Activated T-cell treated with anti-CD3 and anti-CD28 coated beads, Interleukin-2, amount 50 U/mL, for 4 hours (primary cell): Measurements from ENCODE around the gene ATF7IP2. TPM values are rescaled to one million over a fixed set of nuclear protein-coding genes. Genes with fewer than 3 reads are reported as not detected.
"Not testable (repeated sequence)": the region's sequence is repeated elsewhere in the genome, so short reads cannot be mapped to it uniquely, and the experiment has no call there.

Source experiments
- ATAC-seq, 2 donors: fragments of 200-7000 bp; cut with Tn5 transposase; one replicate each; pipeline ENCODE4 v1.10.0; 2021
- DNase-seq: peaks from one replicate; pipeline ENCODE4 v3.0.0-alpha.2; 2020
- H3K27me3 Mint-ChIP-seq: one replicate; pipeline ENCODE4 v1.8.0; 2021; ENCODE audit warnings: low read depth, mixed read lengths
- H3K36me3 Mint-ChIP-seq: one replicate; pipeline ENCODE4 v1.8.0; 2022; ENCODE audit warnings: mixed read lengths; ENCODE audit not compliant: insufficient read depth
- H3K4me1 Mint-ChIP-seq: one replicate; pipeline ENCODE4 v1.8.0; 2021; ENCODE audit warnings: low read depth, mixed read lengths
- H3K4me3 Mint-ChIP-seq: one replicate; pipeline ENCODE4 v1.8.0; 2021; ENCODE audit warnings: mild to moderate bottlenecking, moderate library complexity, mixed read lengths
- H3K9me3 Mint-ChIP-seq: one replicate; pipeline ENCODE4 v1.8.0; 2021; ENCODE audit warnings: mixed read lengths
- total RNA-seq, 3 donors: library from RNA; stranded (reverse); gene quantifications; one replicate each; pipeline ENCODE4 v1.2.1, GENCODE V29; 2021

The ATF7IP2 gene
- total RNA-seq, 3 donors from 2014 or later = 11.3 to 16.2 (median 11.7) TPM

- not testable (repeated sequence) for H3K27me3 Mint-ChIP-seq, ATAC-seq, H3K36me3 Mint-ChIP-seq, H3K9me3 Mint-ChIP-seq, H3K4me3 Mint-ChIP-seq, DNase-seq
- H3K4me1 Mint-ChIP-seq = peaks cover 13% of the 10 kb centered on the region
These were observed 23.0 kb upstream of the ATF7IP2 start for GRCh38 chr16:10362864-10363197.

GRCh38 chr16:10366619-10367018 lies 19.2 kb upstream of the ATF7IP2 start:
- H3K27me3 Mint-ChIP-seq, H3K9me3 Mint-ChIP-seq, ATAC-seq, H3K36me3 Mint-ChIP-seq, DNase-seq, H3K4me3 Mint-ChIP-seq: not testable (repeated sequence)
- H3K4me1 Mint-ChIP-seq = peaks cover 12% of the 10 kb centered on the region

DNA sequence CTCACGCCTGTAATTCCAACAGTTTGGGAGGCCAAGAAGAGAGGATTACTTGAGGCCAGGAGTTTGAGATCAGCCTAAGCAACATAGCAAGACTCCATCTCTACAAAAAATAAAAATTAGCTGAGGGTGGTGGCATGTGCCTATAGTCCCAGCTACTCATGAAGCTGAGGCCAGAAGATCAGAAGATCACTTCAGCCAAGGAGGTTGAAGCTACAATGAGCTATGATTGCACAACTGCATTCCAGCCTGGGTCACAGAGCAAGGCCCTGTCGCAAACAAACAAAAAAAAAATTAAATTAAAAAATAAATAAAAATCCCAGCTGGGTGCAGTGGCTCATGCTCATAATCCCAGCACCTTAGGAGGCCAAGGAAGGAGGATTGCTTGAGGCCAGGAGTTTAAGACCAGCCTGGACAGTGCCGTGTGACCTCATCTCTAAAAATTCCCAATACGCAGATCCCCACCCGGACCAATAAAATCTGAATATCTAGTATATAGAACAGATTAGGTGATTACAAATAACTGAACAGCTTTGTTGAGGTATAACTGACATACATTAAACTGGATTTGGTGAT lies 18.2 kb upstream of the ATF7IP2 start:
- no peak for DNase-seq
- peaks cover 6% of the 10 kb centered on the region for H3K9me3 Mint-ChIP-seq
- H3K36me3 Mint-ChIP-seq = no peaks in the 10 kb centered on the region
- no peak for ATAC-seq
- H3K27me3 Mint-ChIP-seq = no peaks in the 10 kb centered on the region
- peaks cover 4% of the 10 kb centered on the region for H3K4me1 Mint-ChIP-seq
- no peak overlapping the region for H3K4me3 Mint-ChIP-seq

- H3K27me3 Mint-ChIP-seq = no peaks in the 10 kb centered on the region
- no peaks in the 10 kb centered on the region for H3K36me3 Mint-ChIP-seq
- peaks cover 12% of the 10 kb centered on the region for H3K9me3 Mint-ChIP-seq
- DNase-seq (no peak), ATAC-seq (no peak)
- no peaks in the 10 kb centered on the region for H3K4me1 Mint-ChIP-seq
- H3K4me3 Mint-ChIP-seq = no peak overlapping the region
These were observed 16.8 kb upstream of the ATF7IP2 start for GRCh38 chr16:10368969-10369551.

- DNase-seq (no peak), ATAC-seq (no peak)
- Mint-ChIP-seq H3K4me1 (no peaks in the 10 kb centered on the region), H3K9me3 (peaks cover 17% of the 10 kb centered on the region), H3K36me3 (no peaks in the 10 kb centered on the region), H3K27me3 (no peaks in the 10 kb centered on the region), H3K4me3 (no peak overlapping the region)
These were observed 15.7 kb upstream of the ATF7IP2 start for GRCh38 chr16:10370096-10370726.

- DNase-seq (no peak), ATAC-seq (no peak)
- Mint-ChIP-seq H3K27me3 (no peaks in the 10 kb centered on the region), H3K4me3 (no peak overlapping the region), H3K9me3 (peaks cover 22% of the 10 kb centered on the region), H3K36me3 (no peaks in the 10 kb centered on the region), H3K4me1 (no peaks in the 10 kb centered on the region)
These were observed 14.3 kb upstream of the ATF7IP2 start for GRCh38 chr16:10371592-10371991.

- ATAC-seq (no peak), DNase-seq (no peak)
- peaks cover 22% of the 10 kb centered on the region for H3K9me3 Mint-ChIP-seq
- H3K4me1 Mint-ChIP-seq = no peaks in the 10 kb centered on the region
- no peak overlapping the region for H3K4me3 Mint-ChIP-seq
- H3K27me3 Mint-ChIP-seq = no peaks in the 10 kb centered on the region
- H3K36me3 Mint-ChIP-seq = no peaks in the 10 kb centered on the region
These were observed 12.3 kb upstream of the ATF7IP2 start for GRCh38 chr16:10373556-10373955.

GRCh38 chr16:10376229-10376628 lies 9.6 kb upstream of the ATF7IP2 start:
- DNase-seq (no peak), ATAC-seq (no peak)
- peaks cover 2% of the 10 kb centered on the region for H3K4me1 Mint-ChIP-seq
- H3K9me3 Mint-ChIP-seq = peaks cover 16% of the 10 kb centered on the region
- no peaks in the 10 kb centered on the region for H3K36me3 Mint-ChIP-seq
- H3K4me3 Mint-ChIP-seq = no peak overlapping the region
- H3K27me3 Mint-ChIP-seq = no peaks in the 10 kb centered on the region

DNA sequence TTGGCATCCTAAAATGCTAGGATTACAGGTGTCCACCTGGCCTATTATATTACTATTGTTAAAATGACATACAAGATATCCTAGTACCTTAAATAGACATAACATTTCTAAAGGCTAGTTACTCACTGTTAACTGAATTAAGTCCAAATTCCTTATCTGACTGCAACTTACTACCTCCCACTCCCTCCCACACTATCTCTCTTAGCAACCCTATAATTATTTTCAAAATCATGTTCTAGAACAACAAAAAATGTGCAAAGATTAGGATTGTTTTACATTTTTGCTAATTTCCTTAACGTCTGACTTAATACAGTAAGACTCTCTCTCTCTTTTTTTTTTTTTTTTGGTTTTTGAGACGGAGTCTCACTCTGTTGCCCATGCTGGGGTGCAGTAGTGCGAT lies 2.2 kb upstream of the ATF7IP2 start:
- H3K4me3 Mint-ChIP-seq = no peak overlapping the region
- peaks cover 25% of the 10 kb centered on the region for H3K4me1 Mint-ChIP-seq
- DNase-seq = no peak
- ATAC-seq = no peak
- H3K9me3 Mint-ChIP-seq = no peaks in the 10 kb centered on the region
- H3K36me3 Mint-ChIP-seq = peaks cover 10% of the 10 kb centered on the region
- H3K27me3 Mint-ChIP-seq = no peaks in the 10 kb centered on the region

DNA sequence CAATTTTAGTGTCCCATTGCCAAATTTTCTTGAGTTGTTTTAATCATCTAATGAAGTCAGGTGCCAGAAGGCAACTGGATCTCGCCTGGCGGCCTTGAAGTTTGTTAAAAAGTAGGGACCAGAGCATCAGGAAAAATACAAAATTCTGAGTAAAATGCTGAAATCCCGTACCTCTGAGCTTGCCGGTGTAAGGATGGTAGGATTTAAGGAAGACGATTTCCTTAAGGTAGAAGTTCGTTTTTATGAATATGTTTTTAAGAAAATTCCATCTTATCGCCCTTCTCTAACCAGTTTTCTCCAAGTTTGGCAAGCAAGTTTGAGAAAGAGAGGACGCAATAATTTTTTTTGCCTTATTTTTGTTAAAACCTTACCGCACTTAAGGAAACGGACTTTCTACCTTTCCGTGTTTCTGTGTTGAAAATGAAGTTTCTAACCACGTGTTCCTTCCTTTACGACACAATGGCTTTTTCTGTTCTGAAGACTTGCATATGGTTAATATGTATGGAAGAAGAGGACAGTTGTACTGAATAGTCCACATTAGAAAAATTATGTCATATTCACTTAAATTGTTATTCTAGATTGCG lies 748 bp downstream of the ATF7IP2 start:
- Mint-ChIP-seq H3K4me1 (peaks cover 41% of the 10 kb centered on the region), H3K36me3 (peaks cover 14% of the 10 kb centered on the region), H3K27me3 (no peaks in the 10 kb centered on the region), H3K4me3 (peak overlapping the region; percentile 95), H3K9me3 (no peaks in the 10 kb centered on the region)
- DNase-seq (no peak), ATAC-seq (no peak)

DNA sequence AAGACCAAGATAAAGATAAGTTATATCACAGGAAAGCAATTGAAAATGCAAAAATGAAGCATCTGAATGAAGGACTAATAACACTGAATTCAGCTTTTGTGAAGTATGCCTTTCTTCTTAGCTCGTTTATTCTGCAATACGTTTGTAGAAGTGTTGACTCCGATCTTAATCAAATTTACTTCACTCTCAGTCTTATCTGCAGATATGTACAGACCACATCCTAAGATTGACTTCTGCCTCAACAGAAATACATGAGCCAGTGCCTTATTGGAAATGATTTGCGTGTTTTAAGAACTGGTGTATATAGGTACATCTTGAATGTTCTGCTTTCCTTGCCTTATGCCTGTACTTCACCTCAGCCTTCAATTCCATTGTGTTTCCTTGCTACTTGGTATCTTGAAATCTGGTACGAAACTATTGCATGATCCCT lies 1.3 kb downstream of the ATF7IP2 start:
- H3K9me3 Mint-ChIP-seq = no peaks in the 10 kb centered on the region
- no peak for DNase-seq
- peak overlapping the region; percentile 95 for H3K4me3 Mint-ChIP-seq
- peaks cover 14% of the 10 kb centered on the region for H3K36me3 Mint-ChIP-seq
- H3K4me1 Mint-ChIP-seq = peaks cover 41% of the 10 kb centered on the region
- no peaks in the 10 kb centered on the region for H3K27me3 Mint-ChIP-seq
- no peak for ATAC-seq

DNA sequence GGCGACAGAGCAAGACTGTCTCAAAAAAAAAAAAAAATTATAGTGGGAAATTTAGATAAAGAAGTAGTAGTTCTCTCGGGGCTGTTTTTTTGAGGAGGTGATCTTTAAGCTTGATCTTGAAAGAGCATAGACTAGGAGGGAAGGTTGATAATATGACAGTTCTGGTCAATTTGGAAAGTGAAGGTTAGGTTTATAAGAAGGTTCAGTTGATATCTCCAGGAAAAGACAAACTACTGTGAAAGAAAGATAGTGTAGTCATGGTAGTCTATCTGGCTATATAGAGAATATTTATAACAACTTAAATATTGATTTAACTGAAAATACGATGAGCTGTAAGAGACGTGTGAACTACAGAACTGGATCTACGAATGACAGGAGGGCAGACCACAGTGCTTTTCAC lies 3.1 kb downstream of the ATF7IP2 start:
- Mint-ChIP-seq H3K27me3 (no peaks in the 10 kb centered on the region), H3K36me3 (peaks cover 20% of the 10 kb centered on the region), H3K4me1 (peaks cover 43% of the 10 kb centered on the region), H3K4me3 (no peak overlapping the region), H3K9me3 (no peaks in the 10 kb centered on the region)
- ATAC-seq (no peak), DNase-seq (no peak)

DNA sequence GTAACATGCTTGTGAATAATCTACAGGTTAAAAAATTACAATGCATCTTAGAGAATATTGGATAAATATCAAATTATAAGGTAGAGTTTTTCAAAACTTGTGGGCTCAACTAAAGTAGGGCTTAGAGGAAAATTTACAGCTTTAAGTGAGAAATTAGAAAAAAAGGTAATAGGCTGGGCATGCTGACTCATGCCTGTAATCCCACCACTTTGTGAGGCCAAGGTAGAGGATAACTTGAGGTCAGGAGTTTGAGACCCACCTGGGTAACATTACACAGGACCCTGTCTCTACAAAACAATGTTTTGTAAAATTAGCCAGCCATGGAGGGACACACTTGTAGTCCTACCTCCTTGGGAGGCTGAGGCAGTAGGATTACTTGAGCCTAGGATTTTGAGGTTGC lies 4.5 kb downstream of the ATF7IP2 start:
- Mint-ChIP-seq H3K4me1 (peaks cover 56% of the 10 kb centered on the region), H3K36me3 (peaks cover 22% of the 10 kb centered on the region), H3K27me3 (no peaks in the 10 kb centered on the region), H3K9me3 (peaks cover 10% of the 10 kb centered on the region), H3K4me3 (no peak overlapping the region)
- ATAC-seq (no peak), DNase-seq (no peak)

- no peak for DNase-seq
- H3K9me3 Mint-ChIP-seq = peaks cover 10% of the 10 kb centered on the region
- peaks cover 53% of the 10 kb centered on the region for H3K4me1 Mint-ChIP-seq
- ATAC-seq = no peak
- no peak overlapping the region for H3K4me3 Mint-ChIP-seq
- H3K36me3 Mint-ChIP-seq = peaks cover 22% of the 10 kb centered on the region
- no peaks in the 10 kb centered on the region for H3K27me3 Mint-ChIP-seq
These were observed 5.0 kb downstream of the ATF7IP2 start for GRCh38 chr16:10390867-10391266.

GRCh38 chr16:10391339-10391738 lies 5.5 kb downstream of the ATF7IP2 start:
- DNase-seq = no peak
- no peak for ATAC-seq
- peaks cover 10% of the 10 kb centered on the region for H3K9me3 Mint-ChIP-seq
- no peaks in the 10 kb centered on the region for H3K27me3 Mint-ChIP-seq
- peaks cover 54% of the 10 kb centered on the region for H3K4me1 Mint-ChIP-seq
- H3K36me3 Mint-ChIP-seq = peaks cover 22% of the 10 kb centered on the region
- no peak overlapping the region for H3K4me3 Mint-ChIP-seq
